Neural crest cell (in vitro differentiated cells): ENCODE data around the gene UBE2O. TPM values are rescaled to one million over a fixed set of nuclear protein-coding genes. Genes with fewer than 3 reads are reported as not detected.

Experiments
- DNase-seq: peaks from one replicate; pipeline ENCODE4 v3.0.0; 2021; ENCODE audit warnings: low read depth, mixed read lengths, low spot score
- H3K27ac Mint-ChIP-seq: one replicate; pipeline ENCODE4 v1.8.0; 2021; ENCODE audit warnings: mild to moderate bottlenecking, mixed read lengths; ENCODE audit not compliant: unreplicated experiment
- H3K27me3 Mint-ChIP-seq: 2 replicates; pipeline ENCODE4 v1.8.0; 2021; ENCODE audit warnings: low read depth, mild to moderate bottlenecking, mixed read lengths
- H3K36me3 Mint-ChIP-seq: 2 replicates; pipeline ENCODE4 v1.8.0; 2021; ENCODE audit warnings: low read depth, mild to moderate bottlenecking, mixed read lengths
- H3K4me1 Mint-ChIP-seq: 2 replicates; pipeline ENCODE4 v1.8.0; 2021; ENCODE audit warnings: mixed read lengths
- H3K4me3 Mint-ChIP-seq: one replicate; pipeline ENCODE4 v1.8.0; 2021; ENCODE audit warnings: mild to moderate bottlenecking, mixed read lengths
- H3K9me3 Mint-ChIP-seq: 2 replicates; pipeline ENCODE4 v1.8.0; 2021; ENCODE audit warnings: mixed read lengths
- total RNA-seq: library from RNA; stranded (reverse); gene quantifications from 2 replicates; pipeline ENCODE4 v1.2.1, GENCODE V29; 2021
- TF ChIP-seq, protein P1 (sequence below): fragments of 200-600 bp; sonication (generic); conservative IDR thresholded peaks from 2 replicates; pipeline ENCODE4 v1.5.0; 2021; ENCODE audit warnings: antibody characterized with exemption, mild to moderate bottlenecking

Gene UBE2O
- total RNA-seq, 1 donor from 2014 or later, result 71.4 TPM

DNA sequence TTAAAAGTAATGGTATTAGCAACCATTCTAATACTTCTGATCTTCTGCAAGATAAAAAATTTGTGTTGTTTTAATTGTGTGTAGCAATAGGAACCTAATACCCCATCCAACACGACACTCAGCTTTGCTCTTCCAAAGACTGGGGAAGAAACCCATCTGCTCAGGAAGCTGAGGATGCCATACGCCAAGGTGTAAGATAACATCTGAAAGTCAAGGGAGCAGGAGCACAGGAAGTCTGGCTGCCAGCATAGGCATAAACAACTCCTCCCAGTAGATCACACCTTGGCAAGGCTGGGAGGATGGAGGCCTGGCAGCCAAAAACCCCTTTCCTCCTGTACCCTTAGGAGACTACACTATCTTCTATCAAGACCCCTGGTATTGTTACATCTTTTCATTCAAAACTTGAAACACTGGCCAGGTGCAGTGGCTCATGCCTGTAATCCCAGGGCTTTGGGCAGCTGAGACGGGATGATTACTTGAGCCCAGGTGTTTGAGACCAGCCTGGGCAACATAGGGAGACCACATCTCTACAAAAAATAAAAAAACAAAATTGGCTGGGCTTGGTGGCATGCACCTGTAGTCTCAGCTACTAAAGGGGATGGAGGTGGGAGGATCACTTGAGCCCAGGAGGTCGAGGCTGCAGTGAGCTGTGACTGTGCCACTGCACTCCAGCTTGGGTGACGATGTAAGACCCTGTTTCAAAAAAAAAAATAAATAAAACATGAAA is 74.2 kb downstream of the UBE2O start:
- Mint-ChIP-seq H3K9me3 (peaks cover 2% of the 10 kb centered on the region), H3K27ac (no peak overlapping the region), H3K27me3 (peaks cover 14% of the 10 kb centered on the region), H3K36me3 (peaks cover 6% of the 10 kb centered on the region), H3K4me1 (peaks cover 53% of the 10 kb centered on the region), H3K4me3 (no peak overlapping the region)
- no peak for DNase-seq
- TF ChIP-seq, protein P1, sequence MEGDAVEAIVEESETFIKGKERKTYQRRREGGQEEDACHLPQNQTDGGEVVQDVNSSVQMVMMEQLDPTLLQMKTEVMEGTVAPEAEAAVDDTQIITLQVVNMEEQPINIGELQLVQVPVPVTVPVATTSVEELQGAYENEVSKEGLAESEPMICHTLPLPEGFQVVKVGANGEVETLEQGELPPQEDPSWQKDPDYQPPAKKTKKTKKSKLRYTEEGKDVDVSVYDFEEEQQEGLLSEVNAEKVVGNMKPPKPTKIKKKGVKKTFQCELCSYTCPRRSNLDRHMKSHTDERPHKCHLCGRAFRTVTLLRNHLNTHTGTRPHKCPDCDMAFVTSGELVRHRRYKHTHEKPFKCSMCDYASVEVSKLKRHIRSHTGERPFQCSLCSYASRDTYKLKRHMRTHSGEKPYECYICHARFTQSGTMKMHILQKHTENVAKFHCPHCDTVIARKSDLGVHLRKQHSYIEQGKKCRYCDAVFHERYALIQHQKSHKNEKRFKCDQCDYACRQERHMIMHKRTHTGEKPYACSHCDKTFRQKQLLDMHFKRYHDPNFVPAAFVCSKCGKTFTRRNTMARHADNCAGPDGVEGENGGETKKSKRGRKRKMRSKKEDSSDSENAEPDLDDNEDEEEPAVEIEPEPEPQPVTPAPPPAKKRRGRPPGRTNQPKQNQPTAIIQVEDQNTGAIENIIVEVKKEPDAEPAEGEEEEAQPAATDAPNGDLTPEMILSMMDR, result no peak

DNA sequence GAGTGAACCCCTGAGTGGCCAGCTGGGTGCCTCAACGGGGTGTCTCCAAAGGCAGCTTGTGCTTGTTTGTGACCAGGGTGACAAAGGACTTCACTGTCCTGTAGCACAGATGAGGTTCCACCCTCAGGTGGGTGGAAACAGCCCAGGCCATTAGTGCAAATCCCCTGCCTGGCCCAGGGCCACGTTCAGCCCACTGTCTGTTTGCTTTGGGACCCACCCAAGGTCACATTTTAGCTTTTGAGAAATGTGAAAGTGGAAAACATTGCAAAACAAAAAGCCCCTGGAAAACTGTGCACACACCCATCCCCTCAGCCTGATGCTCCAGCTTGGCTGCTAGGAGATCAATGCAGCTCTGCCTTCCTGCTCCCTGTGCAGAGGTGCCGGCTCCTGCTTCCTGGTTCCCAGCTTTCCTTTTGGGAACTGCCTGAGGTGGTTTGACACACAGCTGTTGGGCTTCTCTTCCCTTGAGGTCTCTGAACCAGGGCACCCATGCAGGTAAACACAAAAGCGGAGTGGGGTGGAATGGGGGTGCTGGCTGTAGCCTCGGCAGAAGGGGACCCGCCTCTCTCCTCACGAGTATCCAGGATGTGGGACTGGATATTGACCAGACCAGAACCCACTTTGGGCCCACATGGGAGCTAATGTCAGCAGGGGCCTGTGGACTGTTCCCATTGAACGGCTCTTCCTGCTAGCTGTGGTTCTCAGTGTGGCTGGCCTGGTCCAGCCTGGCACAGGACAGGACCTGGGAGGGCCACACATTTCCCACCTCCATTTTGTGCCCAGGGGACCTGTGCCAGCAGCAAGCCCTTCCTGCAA is 76.4 kb downstream of the UBE2O start:
- TF ChIP-seq, protein P1, result no peak
- DNase-seq, result no peak
- peaks cover 6% of the 10 kb centered on the region for H3K27me3 Mint-ChIP-seq
- H3K4me3 Mint-ChIP-seq, result no peak overlapping the region
- H3K36me3 Mint-ChIP-seq, result peaks cover 6% of the 10 kb centered on the region
- H3K27ac Mint-ChIP-seq, result peak overlapping the region; percentile 27
- H3K9me3 Mint-ChIP-seq, result peaks cover 2% of the 10 kb centered on the region
- H3K4me1 Mint-ChIP-seq, result peaks cover 51% of the 10 kb centered on the region

DNA sequence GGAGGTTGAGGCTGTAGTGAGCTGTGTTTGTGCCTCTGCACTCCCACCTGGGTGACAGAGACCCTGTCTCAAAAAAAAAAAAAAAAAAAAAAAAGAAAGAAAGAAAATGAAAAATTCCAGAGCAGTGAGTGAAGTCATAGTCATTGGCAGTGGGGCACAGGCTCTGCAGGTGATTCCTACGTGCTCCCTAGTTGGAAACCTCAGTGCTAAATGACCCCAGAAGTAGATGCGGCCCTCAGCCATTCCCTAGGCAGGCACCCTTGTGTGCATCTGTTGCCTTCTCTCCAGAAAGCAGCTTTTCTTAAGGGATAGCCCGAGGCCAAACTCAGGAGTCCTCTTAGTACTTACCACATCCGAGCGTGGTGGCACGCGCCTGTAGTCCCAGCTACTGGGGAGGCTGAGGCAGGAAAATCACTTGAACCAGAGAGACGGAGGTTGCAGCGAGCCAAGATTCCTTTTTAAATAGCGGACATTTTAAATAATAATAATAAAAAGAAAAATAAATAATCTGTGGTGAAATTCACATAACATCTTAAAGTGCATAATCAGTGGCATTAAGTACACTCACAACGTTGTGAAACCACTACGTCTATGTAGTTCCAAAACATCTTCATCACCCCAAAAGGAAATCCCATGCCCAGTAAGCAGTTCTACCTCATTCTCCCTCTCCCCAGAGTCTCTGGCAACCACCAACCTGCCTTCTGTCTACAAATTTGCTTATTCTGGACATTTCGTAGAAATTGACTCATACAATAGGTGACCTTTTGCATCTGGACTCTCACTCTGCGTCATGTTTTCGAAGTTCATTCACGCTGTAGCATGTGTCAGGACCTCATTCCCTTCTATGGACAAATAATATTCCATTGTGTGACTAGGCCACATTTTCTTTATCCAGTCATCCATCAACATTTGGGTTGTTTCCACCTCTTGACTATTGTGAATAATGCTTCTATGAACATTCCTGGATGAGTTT is 81.0 kb downstream of the UBE2O start:
- no peaks in the 10 kb centered on the region for H3K27me3 Mint-ChIP-seq
- H3K4me1 Mint-ChIP-seq, result peaks cover 45% of the 10 kb centered on the region
- H3K9me3 Mint-ChIP-seq, result no peaks in the 10 kb centered on the region
- no peak for DNase-seq
- no peak overlapping the region for H3K4me3 Mint-ChIP-seq
- H3K36me3 Mint-ChIP-seq, result no peaks in the 10 kb centered on the region
- TF ChIP-seq, protein P1, result no peak
- no peak overlapping the region for H3K27ac Mint-ChIP-seq

DNA sequence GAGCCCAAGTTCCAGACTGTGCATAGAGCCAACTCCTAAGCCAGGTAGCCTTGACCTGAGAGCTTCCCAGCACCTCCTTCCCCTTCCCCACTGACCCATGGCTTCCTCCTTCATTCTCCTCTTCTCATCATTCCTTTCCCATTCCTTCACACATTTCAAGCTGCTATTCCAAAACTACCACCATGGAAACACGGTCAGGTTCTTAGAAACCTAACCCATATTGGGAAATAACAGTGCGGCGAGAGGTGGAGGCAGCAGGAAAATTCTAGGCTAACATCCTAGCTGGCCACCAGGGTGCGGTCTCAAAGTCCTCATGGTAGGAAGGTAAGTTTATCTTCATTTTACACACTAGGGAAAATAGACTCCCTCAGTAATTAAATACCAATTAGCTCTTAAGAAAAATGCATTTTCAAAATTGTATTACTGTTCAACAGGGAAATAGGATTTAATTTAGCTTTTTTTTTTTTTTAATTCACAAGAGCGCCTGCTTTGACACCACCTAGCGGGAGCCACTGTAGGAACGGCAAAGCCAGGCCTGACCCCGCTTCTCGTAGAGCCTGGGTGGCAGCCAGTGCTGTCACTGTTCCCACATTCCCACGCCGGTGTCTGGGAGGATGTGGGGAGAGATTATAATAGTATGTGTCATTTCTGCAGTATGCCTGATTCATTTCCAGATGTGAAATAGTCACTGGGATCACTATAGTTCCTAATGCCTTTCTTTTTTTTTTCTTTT is 82.5 kb downstream of the UBE2O start:
- Mint-ChIP-seq H3K4me1 (peaks cover 46% of the 10 kb centered on the region), H3K36me3 (no peaks in the 10 kb centered on the region), H3K27ac (no peak overlapping the region)

More for the DNA sequence above, 82.5 kb downstream of the UBE2O start:
- TF ChIP-seq, protein P1, result peak; percentile 35
- H3K4me3 Mint-ChIP-seq, result no peak overlapping the region
- no peak for DNase-seq
- H3K9me3 Mint-ChIP-seq, result no peaks in the 10 kb centered on the region
- no peaks in the 10 kb centered on the region for H3K27me3 Mint-ChIP-seq
